BE2C (cell line): ENCODE measurements around the gene SMAD2.

Experiments used
- DNase-seq: peaks from one replicate; pipeline ENCODE4 v3.0.0-alpha.2; 2020
- H3K27me3 ChIP-seq: fragments of 250-450 bp; sonication (Bioruptor Pico); 2 replicates; pipeline ENCODE4 v1.5.1; 2020; ENCODE audit warnings: mild to moderate bottlenecking
- H3K36me3 ChIP-seq: fragments of 250-450 bp; sonication (Bioruptor Pico); 2 replicates; pipeline ENCODE4 v1.5.1; 2020; ENCODE audit warnings: mild to moderate bottlenecking
- H3K4me1 ChIP-seq: fragments of 250-450 bp; sonication (Bioruptor Pico); 2 replicates; pipeline ENCODE4 v1.5.1; 2020
- H3K4me3 ChIP-seq: 2 replicates; pipeline ENCODE4 v1.5.1; 2011; ENCODE audit warnings: low read depth, low read length
- H3K9me3 ChIP-seq: fragments of 250-450 bp; sonication (Bioruptor Pico); 2 replicates; pipeline ENCODE4 v1.5.1; 2020
- TF ChIP-seq, protein P1 (sequence below): IDR thresholded peaks from 2 replicates; pipeline ENCODE4 v1.5.1; 2012; ENCODE audit warnings: mild to moderate bottlenecking, low read depth, low read length

Gene SMAD2

DNA sequence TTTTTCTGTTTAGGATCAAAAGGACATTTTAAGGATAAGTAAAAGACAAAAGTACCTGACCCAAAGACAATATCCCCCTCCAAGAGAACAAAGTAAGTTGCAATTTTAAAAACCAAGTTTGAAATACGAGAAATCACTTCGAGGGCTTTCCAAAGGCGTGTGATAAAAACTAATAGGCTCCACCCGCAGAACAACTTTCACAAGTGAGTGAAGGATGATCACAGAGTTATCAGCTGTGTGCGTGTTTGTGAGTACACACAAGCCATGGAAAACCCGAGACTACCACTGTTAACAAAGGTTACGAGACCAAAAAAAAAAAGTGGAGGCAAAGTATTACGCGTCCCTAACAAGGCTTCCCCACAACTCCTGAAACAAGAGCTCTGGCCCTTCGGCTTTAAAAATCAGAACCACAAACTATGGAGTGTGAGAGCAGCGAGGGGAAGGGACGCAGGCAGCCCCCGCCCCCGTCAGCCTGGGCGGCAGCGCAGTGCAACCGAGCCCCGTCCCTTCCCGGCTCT, 719 bp downstream of the SMAD2 start:
- no peaks in the 10 kb centered on the region for H3K36me3 ChIP-seq
- TF ChIP-seq, protein P1, sequence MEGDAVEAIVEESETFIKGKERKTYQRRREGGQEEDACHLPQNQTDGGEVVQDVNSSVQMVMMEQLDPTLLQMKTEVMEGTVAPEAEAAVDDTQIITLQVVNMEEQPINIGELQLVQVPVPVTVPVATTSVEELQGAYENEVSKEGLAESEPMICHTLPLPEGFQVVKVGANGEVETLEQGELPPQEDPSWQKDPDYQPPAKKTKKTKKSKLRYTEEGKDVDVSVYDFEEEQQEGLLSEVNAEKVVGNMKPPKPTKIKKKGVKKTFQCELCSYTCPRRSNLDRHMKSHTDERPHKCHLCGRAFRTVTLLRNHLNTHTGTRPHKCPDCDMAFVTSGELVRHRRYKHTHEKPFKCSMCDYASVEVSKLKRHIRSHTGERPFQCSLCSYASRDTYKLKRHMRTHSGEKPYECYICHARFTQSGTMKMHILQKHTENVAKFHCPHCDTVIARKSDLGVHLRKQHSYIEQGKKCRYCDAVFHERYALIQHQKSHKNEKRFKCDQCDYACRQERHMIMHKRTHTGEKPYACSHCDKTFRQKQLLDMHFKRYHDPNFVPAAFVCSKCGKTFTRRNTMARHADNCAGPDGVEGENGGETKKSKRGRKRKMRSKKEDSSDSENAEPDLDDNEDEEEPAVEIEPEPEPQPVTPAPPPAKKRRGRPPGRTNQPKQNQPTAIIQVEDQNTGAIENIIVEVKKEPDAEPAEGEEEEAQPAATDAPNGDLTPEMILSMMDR: no peak
- no peaks in the 10 kb centered on the region for H3K9me3 ChIP-seq
- no peak for DNase-seq
- H3K4me3 ChIP-seq: peak overlapping the region; percentile 86
- no peaks in the 10 kb centered on the region for H3K4me1 ChIP-seq
- H3K27me3 ChIP-seq: no peaks in the 10 kb centered on the region

DNA sequence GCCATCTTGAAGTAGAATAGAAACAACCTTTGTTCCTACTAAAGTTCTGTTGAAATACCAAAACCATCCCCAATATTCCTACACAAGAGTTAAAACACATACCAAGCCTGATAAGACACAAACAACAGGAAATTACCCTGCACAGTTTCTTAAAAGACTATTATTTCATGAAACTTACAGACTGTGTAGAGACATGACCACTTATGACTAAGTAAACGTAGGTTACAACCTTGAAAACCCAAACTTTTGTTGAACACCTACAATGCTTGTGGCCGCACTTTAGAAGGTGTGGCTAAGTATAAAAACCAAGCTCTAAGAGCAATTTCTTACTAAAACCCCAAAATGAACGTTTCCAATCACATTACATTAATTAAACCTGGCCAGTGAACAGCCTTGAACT, 2.0 kb downstream of the SMAD2 start:
- H3K36me3 ChIP-seq: no peaks in the 10 kb centered on the region
- no peaks in the 10 kb centered on the region for H3K4me1 ChIP-seq
- TF ChIP-seq, protein P1: no peak
- no peaks in the 10 kb centered on the region for H3K27me3 ChIP-seq
- DNase-seq: no peak
- peak overlapping the region; percentile 86; the same call in 1 of the 2 replicates for H3K4me3 ChIP-seq
- H3K9me3 ChIP-seq: no peaks in the 10 kb centered on the region

DNA sequence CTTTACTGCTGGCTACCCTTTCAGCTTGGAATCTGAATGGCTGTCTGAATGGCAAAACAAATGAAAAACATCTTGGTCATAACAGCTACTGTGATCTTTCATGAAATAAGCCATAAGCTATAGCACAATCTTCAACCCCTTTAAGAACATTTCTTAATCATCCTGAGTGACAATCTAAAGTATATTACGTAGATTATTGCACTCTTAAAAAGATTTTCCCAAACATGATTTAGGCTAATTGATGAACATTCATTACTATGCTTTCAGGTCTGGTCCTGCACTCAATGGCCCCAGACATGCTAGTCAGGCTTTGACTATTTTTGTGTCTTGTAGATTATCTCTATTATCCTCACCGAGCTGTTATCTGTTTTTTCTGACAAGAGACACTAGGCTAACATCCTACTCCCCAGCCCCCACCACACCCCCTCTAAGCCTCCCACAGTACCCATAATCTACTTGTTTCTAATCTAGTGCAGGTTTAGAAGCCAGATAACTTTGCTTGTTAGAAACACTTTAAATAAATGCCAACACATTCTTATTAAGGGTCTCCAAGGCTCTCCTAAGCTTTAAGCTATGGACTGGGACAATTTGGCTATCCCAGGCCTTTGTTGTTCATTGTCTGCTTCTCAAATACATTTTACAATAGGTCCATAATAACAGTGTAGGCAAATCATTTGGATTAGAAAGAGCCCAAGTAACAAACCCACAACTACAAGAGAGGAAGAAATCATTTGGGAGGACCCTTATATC, 4.2 kb downstream of the SMAD2 start:
- H3K27me3 ChIP-seq: no peaks in the 10 kb centered on the region
- no peaks in the 10 kb centered on the region for H3K4me1 ChIP-seq
- TF ChIP-seq, protein P1: no peak
- H3K36me3 ChIP-seq: no peaks in the 10 kb centered on the region
- no peaks in the 10 kb centered on the region for H3K9me3 ChIP-seq
- H3K4me3 ChIP-seq: no peak overlapping the region
- DNase-seq: no peak

DNA sequence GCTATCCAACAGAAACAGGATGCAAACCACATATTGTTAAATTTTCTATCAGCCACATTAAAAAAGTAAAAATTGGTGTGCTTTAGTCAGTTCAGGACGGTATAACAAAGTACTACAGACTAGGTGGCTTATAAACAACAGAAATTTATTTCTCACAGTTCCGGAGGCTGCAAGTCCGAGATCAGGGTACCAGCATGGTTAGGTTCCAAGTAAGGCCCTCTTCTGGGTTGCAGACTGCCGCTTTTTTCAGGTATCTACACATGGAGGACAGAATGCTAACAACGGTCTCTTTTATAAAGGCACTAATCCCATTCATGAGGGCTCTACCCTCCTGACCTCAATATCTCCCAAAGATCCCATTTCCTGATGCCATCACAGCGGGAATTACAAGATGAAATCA, 10.5 kb downstream of the SMAD2 start:
- TF ChIP-seq, protein P1: no peak
- no peak overlapping the region for H3K4me3 ChIP-seq
- H3K9me3 ChIP-seq: no peaks in the 10 kb centered on the region
- no peak for DNase-seq
- H3K4me1 ChIP-seq: no peaks in the 10 kb centered on the region
- H3K36me3 ChIP-seq: no peaks in the 10 kb centered on the region
- H3K27me3 ChIP-seq: no peaks in the 10 kb centered on the region

DNA sequence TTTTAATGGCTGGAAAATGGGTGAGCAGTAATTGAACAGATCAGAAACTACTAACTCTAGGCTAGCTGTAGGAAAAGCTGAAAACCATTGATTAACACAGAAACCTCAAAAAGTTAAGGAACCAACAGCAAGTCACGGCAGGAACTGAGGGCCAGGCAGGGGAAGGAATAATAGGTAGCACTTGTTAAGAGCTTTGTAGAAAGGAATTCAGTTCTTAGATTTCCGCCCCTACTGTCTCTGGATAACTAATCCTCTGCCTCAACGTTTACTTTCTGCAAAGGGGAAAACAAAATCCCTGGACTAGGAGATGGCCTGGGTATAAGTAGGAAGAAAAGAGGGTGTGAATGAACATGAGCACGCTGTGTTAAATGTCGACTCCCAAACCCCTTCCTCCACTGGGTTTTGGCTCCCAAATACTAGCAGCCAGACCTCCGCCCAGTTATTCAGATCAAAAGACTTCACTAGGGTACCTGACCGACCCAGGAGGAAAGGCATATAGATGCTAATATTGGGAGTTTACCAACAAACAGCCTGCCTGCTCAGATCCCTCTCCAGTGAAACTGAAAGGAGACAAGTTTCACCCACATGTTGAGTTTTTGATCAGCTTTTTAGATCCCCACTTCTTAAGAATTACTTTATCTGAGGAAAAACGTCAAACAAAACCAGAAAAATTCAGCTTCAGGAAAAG, 12.4 kb downstream of the SMAD2 start:
- no peak for DNase-seq
- no peaks in the 10 kb centered on the region for H3K9me3 ChIP-seq
- no peaks in the 10 kb centered on the region for H3K4me1 ChIP-seq
- TF ChIP-seq, protein P1: no peak
- H3K4me3 ChIP-seq: no peak overlapping the region
- no peaks in the 10 kb centered on the region for H3K36me3 ChIP-seq
- no peaks in the 10 kb centered on the region for H3K27me3 ChIP-seq

DNA sequence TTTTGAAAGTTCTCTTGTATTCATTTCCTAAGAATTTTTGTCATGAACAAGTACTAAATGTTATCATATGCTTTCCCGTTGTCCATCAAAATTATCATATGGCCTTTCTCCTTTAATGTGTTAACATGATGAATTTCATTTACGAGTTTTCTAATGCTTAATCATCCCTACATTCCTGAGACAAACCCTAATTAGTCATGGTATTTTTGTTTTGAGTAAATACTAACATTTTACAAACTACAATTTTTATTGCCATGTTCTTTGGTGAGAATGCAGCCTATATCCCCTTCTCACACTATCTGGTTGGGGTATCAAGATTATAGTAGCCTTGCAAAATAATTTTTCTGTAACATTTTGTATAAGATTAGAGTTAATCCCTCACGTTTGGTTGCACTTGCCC, 14.5 kb downstream of the SMAD2 start:
- no peaks in the 10 kb centered on the region for H3K27me3 ChIP-seq
- no peaks in the 10 kb centered on the region for H3K9me3 ChIP-seq
- no peak for DNase-seq
- H3K36me3 ChIP-seq: no peaks in the 10 kb centered on the region
- TF ChIP-seq, protein P1: no peak
- no peak overlapping the region for H3K4me3 ChIP-seq
- no peaks in the 10 kb centered on the region for H3K4me1 ChIP-seq
